AG09309 (cell line): ENCODE measurements around the gene FOXO6.

Experiments used
- DNase-seq: peaks from one replicate; pipeline ENCODE4 v3.0.0-alpha.2; 2010; ENCODE audit warnings: low read depth
- H3K4me3 ChIP-seq: 2 replicates; pipeline ENCODE4 v1.5.1; 2011; ENCODE audit warnings: mild to moderate bottlenecking, low read depth, low read length, moderate library complexity; ENCODE audit not compliant: control insufficient read depth
- CTCF ChIP-seq: IDR thresholded peaks from 2 replicates; pipeline ENCODE4 v1.5.1; 2011; ENCODE audit warnings: mild to moderate bottlenecking, low read depth, low read length, inconsistent platforms; ENCODE audit not compliant: insufficient read depth, control insufficient read depth; ENCODE audit errors: missing control alignments

FOXO6 gene

GRCh38 chr1:41394959-41395956 is 34.0 kb downstream of the FOXO6 start:
- TF ChIP-seq CTCF, result no peak
- DNase-seq, result no peak
- H3K4me3 ChIP-seq, result no peak overlapping the region

GRCh38 chr1:41396084-41396483 is 34.9 kb downstream of the FOXO6 start:
- no peak for DNase-seq
- no peak overlapping the region for H3K4me3 ChIP-seq
- TF ChIP-seq CTCF, result no peak

GRCh38 chr1:41397020-41397419 is 35.8 kb downstream of the FOXO6 start:
- H3K4me3 ChIP-seq, result no peak overlapping the region
- TF ChIP-seq CTCF, result no peak
- no peak for DNase-seq

GRCh38 chr1:41397753-41398330 is 36.6 kb downstream of the FOXO6 start:
- no peak for DNase-seq
- TF ChIP-seq CTCF, result no peak
- no peak overlapping the region for H3K4me3 ChIP-seq

- TF ChIP-seq CTCF, result no peak
- DNase-seq, result no peak
- no peak overlapping the region for H3K4me3 ChIP-seq
Measured at GRCh38 chr1:41399145-41399795, 38.0 kb downstream of the FOXO6 start.

GRCh38 chr1:41400225-41400624 is 39.0 kb downstream of the FOXO6 start:
- H3K4me3 ChIP-seq, result no peak overlapping the region
- no peak for TF ChIP-seq CTCF
- no peak for DNase-seq
